Left renal pelvis (tissue), 4 donors: ENCODE measurements around the gene KATNB1. TPM values are rescaled to one million over a fixed set of nuclear protein-coding genes. Genes with fewer than 3 reads are reported as not detected.
"Not testable (repeated sequence)": the region's sequence is repeated elsewhere in the genome, so short reads cannot be mapped to it uniquely, and the experiment has no call there.

Experiments used
- DNase-seq, 4 donors: peaks; one replicate each; pipeline ENCODE4 v3.0.0-alpha.2; 2013; ENCODE audit warnings: low read depth in 4 of 4, low spot score in 3 of 4
- polyA plus RNA-seq, 4 donors: library from polyadenylated mRNA; unstranded; fragments of 120-200 nt; gene quantifications; one replicate each; pipeline ENCODE4 v1.2.1, GENCODE V29; 2013; ENCODE audit not compliant: insufficient read length in 4 of 4

Gene KATNB1
- polyA plus RNA-seq, 4 donors, result 11.8 to 22.3 (median 19.6) TPM

DNA sequence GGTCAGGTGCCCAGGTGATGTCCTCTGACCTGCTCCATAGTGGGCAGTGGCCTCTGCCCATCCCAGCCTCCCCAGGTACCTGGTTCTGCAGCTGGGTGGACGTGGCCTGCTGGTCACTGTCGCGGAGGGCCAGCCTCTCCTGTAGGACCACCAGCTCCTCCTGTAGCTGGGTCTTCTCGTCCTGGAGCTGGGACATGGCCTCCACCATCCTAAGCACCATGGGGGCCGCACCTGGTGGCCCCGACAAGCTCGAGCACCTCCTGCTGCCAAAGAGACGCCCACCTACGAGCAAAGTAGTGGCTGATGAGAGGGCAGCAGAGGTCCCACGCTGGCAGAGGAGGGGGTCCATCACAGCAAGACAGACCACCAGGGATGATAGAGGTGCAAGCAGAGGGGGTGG, 49.8 kb downstream of the KATNB1 start:
- no peak for DNase-seq

DNA sequence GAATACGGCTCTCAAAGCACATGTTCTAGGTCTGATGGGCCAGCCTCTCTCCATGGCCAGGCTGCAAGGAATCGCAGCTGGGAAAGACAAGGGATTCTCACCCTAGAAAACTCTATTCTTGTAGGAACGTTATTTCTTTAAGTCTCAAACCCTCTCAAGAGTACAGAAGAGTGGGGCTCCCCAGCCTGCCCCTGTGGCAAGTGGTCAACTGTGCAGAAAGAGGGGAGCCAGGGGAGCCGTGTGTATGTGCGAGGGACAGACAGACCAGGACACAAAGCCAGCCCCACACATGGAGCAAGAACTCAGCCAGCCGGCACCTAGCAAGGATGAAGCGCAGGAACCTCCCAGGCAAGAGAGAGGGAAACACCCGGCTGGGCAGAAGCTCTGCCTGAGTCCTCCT, 50.4 kb downstream of the KATNB1 start:
- DNase-seq, result no peak

DNA sequence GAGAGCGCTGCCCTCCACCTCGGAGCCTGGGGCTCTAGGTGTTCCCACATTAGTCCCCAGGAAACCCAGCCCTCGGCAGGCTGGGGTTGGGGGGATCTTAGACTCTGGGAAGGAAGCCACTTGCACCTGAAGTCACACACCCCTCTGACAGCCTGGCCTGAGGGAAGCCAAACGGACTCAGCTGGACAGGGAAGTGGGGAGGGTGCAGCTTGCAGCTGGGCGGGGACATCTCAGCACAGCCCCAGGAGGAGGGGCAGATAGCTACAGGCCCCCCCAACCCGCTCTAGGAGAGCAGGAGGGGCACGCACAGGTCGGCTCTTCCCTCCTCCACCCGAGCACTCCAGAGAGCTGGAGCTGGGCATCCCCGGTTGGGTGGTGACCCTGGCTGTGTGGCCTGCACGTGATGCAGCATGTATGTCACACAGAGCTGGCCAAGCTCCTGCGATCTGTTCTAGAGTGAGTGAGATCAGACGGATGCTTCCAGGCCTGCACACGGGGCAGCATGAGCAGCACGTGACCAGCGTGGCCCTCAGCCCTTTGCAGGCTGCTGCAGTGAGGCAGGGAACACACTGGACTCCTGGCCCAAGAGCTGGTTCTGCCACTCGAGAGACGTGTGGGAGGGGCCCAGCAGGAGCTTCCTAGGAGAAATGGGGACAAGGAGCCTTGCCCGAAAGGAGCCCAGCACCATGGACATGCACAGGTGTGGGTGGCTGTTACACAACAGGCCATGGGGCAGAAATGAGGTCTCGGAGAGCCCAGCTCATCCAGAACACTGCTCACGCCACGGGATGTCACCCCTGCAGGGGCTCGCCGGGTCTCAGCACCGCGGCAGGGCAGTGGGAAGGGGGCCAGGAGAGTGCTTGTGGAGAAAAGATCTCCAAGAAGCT, 51.3 kb downstream of the KATNB1 start:
- DNase-seq, result no peak

DNA sequence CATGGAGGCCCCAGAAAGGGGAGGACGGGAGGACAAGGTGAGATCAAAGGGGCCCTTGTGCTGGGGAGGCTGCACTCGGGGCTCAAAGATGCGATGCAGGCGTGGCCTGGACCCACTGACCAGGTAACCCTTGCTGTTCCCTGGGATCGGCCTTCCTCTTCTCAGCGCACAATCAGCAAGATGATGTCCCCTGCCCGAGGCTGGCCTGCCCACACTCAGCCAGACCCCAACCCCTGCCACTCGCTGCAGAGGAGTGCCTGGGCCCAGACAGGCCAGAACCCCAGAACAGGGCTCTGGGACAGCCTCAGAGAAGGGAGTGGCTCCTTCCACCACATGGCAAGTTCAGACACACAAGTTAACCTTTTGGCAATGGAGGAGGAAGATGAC, 51.9 kb downstream of the KATNB1 start:
- DNase-seq, result no peak

DNA sequence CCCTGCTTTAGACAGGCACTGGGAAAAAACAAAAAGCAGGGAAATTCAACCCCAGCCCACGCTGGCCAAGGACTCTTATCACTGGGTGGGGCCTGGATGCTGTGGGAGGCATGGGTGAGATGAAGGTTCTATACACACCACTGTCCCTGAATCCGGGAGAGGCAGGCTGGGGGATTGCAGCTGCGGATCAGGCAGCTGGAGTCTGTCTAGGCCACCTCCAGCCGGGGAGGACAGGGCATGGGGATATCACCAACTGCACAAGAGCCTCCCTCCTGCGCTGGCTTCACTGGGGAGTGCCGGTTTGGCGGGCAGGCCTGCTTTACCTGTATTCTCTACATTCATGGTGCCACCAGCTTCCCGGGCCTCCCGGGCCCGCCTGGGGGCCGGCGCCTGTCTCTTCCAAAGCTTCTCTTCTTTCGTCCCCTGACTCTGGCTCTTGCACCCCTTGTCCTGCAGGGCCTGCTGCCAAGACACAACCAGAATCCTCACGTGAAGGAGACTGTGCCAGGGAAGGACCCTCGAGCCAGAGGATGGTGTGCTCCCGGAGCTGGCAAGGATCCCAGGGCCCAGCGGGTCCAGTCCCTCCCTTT, 52.8 kb downstream of the KATNB1 start:
- DNase-seq, result no peak

DNA sequence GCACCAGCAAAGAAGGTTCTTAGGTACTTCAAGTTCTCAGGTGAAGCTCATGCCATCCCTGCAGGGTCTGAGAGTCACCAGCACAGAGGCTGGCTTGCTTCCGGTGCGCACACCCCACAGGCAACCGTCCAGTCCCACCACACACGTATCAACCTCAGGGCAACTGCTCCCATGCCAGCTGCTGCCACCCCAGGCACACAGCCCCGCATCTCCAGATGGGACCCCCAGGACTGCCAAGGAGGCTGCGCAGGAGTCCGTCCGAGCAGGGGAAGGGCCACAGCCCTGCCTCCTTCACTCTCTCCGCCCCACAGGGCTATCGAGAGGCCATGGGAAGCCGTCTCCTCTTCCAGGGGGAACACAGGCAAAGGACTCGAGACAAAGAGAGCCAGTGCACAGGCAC, 53.4 kb downstream of the KATNB1 start:
- no peak for DNase-seq

DNA sequence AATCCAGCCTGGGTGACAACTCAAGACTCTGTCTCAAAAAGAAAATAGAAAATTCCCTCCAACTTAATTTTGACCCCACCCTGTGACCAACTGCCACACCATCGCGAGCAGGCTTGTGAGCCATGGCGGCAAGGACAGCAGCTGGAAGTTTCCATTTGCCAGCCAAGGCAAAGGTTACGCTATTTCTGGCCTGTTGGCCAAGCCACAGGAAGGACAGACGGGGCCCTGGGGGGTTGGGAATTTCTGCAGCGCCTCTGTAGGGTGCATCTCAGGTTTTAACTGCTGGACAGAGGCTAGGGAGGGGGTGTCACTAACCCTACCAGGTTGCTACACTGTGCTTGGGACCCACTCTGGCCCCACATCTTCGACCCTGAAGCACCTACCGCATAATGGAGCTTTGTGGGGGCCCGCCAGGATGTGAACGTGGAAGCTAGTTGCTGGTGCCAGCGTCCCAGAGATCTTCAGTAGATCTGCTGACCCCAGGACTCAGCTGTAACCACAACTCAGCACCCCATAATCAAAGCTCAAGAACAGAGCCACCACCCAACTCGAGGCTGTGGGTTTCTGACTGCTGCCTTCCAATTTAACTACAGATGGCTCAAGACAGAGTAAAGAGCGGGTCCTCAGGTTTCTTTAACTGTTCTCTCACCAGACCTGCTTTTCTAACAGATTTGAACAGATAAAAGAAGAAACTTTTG, 55.8 kb downstream of the KATNB1 start:
- no peak for DNase-seq

DNA sequence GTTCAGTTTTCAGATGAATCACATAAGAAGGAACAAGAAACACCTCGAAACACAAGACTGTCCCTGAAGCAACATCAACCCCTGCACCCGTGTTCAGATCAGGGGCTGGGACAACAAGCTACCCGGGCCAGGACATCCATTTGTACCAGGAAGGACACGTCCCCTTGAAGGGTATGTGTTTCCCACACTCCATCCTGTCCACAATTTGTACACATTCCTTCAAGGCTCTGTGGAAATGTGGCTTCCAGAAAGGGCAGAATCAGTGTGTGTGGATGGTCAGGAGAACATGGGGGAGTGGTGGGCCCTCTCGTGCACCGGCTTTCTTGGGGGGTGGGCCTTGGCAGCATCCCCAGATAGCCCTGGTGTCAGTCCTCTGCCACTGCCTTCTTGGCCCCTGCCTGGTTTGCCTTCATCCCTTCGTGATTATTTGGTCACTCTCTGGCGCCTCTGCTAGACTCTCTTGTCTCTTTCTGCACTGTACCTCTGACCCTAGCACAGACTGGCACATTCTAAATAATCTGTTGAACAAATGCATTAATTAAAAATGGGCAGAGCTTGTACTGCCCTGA, 56.4 kb downstream of the KATNB1 start:
- DNase-seq, result no peak

DNA sequence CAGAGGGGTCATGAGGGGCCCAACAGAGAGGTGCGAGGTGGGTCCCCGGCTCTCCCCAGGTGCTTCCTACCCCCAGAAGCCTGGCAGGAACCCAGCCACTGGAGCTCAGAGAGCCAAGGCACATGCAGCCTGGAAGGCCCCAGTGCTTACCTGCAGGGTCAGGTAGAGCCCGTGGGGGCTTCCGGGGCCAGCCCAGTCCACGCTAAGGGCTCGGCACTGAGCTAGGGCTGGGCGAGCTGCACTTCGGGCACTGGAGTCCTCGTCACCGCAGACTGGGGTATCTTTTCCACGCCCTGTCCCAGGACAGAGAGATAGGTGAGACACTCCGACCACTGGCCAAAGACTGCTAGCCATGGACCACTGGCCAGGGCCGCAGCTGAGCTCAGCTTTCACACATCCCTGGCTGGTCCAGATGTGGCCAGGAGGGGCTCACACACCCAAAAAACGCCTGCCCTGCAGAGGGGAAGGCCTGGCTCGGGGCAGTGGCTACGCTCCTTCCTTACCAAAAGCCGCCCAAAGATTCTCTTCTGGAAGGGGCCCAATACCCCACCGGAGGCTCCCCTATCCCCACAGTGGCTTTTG, 59.4 kb downstream of the KATNB1 start:
- no peak for DNase-seq

DNA sequence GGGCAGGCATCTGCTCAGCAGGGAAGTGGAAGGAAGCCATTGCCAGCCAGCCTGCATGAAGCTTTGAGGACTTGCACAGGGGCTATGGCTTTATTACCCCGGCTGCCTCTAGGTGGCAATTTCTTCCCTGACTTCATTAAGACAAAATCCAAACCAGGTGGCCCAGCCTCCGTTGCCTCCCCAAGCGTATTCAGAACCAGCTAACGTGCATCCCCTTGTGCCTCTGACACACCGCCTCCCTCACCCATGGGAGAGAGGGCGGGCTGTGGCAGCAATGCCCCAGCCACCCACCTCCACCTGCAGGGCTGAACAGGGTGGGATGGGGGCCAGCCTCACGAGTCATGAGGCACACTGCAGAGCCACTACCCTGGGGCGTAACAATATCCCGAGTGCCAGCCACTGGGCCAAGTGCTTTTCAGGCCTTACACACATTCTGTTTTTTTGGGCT, 59.9 kb downstream of the KATNB1 start:
- no peak for DNase-seq

DNA sequence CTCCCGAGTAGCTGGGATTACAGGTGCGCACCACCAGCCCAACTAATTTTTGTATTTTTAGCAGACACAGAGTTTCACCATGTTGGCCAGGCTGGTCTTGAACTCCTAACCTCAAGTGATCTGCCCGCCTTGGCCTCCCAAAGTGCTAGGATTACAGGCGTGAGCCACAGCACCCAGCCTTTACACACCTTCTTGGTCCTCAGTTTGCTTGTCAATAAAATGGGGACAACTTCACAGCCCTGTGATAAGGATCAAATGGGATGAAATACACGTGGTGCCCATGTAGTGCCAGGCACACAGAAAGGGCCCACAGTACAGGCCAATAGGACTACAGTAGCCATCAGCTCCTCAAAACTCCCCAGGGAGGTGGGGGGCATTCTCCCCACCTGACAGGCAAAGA, 60.4 kb downstream of the KATNB1 start:
- not testable (repeated sequence) for DNase-seq

DNA sequence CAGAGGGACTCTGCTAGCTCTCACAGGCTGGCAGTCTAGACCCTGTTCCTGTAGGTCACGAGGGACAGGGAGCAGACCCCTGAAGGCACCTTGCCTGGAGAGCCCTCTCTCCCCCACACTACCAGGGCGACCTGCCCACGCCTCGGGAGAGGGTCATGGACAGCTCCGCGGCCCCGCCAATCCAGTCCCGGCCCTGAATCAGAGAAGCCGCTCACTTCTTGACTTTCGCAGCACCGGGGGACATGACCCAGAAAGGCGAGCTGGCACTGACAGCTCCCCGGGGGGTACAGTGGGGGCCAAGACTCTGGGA, 61.6 kb downstream of the KATNB1 start:
- no peak for DNase-seq

DNA sequence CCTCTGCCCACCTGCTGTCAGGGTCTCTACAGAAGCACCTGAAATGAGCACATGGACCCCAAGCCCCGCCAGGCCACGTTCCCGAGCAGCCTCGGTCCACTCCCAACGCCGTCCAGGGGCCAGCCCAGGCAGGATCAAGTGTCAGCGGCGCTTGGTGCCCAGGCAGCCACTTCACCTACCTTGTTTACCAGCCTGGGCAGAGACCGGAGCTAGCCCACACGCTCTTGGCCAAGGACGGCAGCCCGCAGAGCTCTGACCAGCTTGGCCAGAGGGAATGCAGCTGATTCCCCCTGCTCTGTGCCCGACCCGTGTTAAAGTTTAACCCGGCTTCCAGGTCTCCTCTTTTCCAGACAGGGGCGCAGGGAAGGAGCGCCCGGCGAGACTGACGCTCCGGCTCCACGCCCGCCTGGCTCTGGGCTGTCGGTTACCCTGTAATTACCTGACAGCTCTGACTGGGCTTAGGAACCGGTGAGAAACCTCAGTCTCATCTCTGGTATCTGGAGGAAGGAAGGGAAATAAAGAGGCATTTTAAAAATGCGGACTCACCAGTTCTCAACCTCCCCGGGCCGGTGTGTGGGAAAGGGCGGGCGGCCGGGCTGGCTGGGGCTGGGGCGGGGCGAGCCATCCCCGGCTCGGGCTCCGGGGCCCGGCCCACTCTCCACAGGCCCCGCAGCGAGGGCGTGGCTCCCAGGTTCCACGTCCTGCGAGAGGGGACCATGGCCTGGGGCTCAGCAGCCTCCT, 62.1 kb downstream of the KATNB1 start:
- no peak for DNase-seq

DNA sequence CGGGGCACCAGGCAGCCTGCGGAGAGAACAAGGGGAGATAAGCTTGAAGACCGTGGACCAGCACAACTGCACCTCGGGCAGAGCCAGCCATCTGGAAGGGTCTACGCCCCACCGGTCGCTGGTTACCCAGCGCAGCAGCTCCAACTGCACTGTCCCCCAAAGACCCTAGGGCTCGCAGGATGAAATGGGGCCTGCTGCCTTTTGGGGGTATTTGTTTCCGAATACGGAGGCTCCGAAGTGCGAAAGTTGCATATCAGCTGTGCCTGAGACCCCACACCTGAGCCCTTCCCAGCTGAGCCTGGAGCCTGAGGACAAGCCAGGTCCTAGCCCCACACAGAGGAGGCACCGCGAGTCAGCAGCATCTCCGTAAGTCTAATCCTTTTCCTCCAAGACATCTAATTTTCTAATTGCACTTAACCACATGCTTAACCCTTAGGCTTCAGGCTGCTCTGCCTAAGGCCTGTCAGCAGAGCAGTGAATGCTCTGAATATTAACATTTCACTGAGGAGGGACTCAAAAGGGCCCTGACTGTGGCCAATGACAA, 62.8 kb downstream of the KATNB1 start:
- DNase-seq, result no peak

DNA sequence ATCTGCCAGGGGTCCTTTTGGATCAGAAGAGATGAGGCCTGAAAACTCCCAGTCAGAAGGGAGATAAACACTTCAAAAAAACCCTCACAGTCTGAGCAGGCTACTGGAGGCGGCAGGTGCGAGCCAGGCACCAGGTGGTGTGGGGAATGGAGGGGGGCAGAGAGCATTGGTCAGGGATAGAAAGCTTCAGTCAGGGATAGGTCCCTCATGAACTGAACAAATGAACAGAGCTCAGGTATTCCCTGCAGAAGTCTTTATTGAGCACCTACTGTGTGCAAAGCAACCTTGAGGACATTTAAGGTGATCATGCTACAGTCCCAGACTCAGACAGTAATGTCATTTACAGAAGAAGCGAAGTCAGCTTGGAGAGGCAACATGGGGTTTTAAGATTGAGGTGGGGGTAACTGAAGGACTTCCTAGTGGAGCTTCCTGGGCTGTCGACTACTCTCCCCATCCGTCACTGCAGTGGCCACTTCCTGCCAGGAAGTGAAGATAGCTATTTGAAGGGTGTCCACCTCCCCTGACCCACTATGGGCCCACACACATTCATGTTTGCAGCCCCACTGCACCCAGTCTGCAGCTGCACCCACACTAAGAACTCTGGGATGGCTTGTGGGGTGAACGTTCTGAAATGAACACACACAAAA, 63.5 kb downstream of the KATNB1 start:
- DNase-seq, result no peak

DNA sequence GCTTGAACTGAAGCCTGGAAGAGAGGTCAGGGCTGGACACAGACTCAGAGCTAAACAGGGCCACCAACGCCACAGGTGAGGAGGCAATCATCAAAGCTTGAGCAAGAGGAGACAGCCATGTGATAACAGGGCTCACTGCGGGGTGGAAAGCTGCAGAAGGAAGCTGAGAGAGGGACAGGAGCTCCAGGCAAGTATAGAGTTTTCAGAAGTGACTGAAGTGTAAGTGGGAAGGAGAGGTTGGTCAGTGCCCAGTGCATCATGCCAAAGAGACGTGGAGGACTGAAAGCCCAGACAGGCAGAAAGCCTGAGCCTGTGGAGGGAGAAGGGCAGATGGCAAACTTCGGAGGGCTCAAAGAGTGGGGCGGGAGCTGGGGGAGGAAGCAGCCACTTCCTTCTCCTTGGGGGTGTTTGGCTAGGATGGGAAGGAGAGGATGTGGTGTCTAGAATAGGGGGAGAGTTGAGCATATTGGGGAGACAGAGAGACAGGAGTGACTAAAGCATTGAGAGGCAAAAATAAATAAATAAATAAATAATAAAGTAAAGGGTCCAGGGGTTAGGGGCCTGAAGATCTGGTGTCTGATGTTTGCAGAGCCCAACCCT, 64.1 kb downstream of the KATNB1 start:
- no peak for DNase-seq

DNA sequence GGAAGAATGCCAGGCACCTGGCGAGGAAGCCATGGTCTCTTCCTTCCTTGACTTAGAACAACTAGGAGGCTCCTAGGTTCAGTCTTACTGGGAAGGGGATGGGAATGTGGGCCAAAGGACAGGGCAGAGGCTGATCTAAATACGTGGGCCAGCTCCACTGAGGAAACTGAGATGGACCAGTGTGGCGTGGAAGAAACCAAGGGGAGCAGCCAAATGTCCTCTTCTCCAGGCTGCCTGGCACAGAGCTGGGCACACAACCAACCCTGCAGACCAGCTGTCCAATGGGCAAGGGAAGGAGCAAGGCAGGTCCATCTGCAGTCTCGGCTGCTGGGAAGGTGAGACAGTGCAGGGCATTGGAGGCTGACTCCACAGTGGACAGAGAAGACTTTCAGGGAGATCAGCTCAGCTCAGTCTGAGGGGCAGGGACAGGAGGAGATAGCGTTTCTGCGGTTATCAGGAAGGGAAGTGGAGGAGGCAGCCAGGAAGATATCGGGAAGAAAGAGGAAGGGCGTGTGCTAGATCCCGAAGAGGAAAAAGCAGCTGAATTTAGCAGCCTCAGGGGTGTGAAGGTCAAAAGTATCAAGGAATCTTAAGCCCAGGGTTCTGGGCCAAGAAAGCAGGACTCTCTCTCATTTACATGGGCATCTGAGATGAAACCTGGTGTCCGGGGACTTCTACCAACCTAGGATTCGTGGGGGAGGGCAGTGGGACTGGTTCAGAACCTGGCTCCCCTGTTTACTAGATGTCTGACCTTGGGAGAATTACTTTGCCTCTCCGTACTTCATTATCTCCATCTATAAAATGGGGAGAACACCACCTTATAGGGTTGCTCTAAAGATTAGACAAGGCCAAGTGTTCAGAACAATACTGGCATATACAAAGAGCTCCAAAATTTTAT, 64.9 kb downstream of the KATNB1 start:
- no peak for DNase-seq

DNA sequence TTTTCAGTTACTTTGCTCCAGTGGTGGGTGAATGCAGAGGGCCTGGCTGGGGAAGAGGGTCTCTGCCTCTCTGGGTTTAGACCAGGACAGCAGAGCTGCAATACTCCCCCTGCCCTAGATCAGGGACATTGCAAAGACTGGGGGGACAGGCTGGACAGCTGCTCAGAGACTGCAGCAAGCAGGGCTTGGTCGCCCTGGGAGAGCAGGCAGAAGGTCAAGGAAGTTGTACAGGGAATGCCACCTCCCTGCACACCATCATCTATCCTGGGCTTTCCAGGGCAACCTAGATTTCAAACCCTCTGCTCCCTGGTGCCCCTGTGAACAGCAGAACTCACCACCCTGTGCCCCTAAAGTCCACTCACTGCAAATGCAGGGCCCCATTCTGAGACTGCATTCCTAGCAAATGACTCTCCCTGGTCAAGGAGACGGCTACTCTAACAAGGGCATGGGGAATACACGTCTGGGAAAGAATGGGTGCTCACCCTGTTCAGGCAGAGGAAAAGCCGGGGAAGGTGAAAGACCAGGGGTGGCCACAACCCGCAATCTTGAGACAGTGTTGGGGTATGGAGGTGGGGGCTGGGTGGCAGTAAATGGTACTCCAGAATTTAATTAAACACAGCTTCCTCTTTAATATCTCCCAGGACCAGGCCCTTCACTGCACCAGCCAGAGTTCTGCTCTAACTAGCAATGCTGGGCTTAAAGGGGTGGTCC, 65.7 kb downstream of the KATNB1 start:
- no peak for DNase-seq
